ENCODE results near the gene FCN2. TPM values are rescaled to one million over a fixed set of nuclear protein-coding genes. Genes with fewer than 3 reads are reported as not detected.

FCN2 gene
- total RNA-seq, 1 donor from 2014 or later, result not detected

GRCh38 chr9:134843740-134844139 is 36.9 kb upstream of the FCN2 start:
- H3K27me3 ChIP-seq, result no peaks in the 10 kb centered on the region
- H3K9me3 ChIP-seq, result no peaks in the 10 kb centered on the region
- peaks cover 45 to 52% of the 10 kb centered on the region in 2 donors for H3K36me3 ChIP-seq
- no peak overlapping the region for H3K4me3 ChIP-seq
- no peaks in the 10 kb centered on the region for H3K4me1 ChIP-seq
- H3K27ac ChIP-seq, result no peak overlapping the region
- DNase-seq (ENCODE audit: low spot score in 2 of 2), result no peak
- intact Hi-C loops (cut with DNase I), result no loop called here
- no peak for TF ChIP-seq CTCF (IDR thresholded peaks at IDR 0.05)

GRCh38 chr9:134844821-134845220 is 35.8 kb upstream of the FCN2 start:
- Histone ChIP-seq H3K27me3 (no peaks in the 10 kb centered on the region), H3K36me3 (peaks cover 38 to 44% of the 10 kb centered on the region in 2 donors), H3K27ac (no peak overlapping the region), H3K4me1 (no peaks in the 10 kb centered on the region), H3K4me3 (no peak overlapping the region), H3K9me3 (no peaks in the 10 kb centered on the region)
- DNase-seq (ENCODE audit: low spot score in 2 of 2), result no peak
- TF ChIP-seq CTCF (IDR thresholded peaks at IDR 0.05), result no peak
- intact Hi-C loops (cut with DNase I), result no loop called here

GRCh38 chr9:134846187-134846586 is 34.4 kb upstream of the FCN2 start:
- TF ChIP-seq CTCF (IDR thresholded peaks at IDR 0.05), result no peak
- H3K27me3 ChIP-seq, result no peaks in the 10 kb centered on the region
- H3K36me3 ChIP-seq, result peaks cover 30% of the 10 kb centered on the region in 2 donors
- H3K4me1 ChIP-seq, result no peaks in the 10 kb centered on the region
- H3K27ac ChIP-seq, result no peak overlapping the region
- DNase-seq (ENCODE audit: low spot score in 2 of 2), result no peak
- intact Hi-C loops (cut with DNase I), result no loop called here
- H3K9me3 ChIP-seq, result no peaks in the 10 kb centered on the region
- no peak overlapping the region for H3K4me3 ChIP-seq

GRCh38 chr9:134846699-134847098 is 33.9 kb upstream of the FCN2 start:
- no peak for TF ChIP-seq CTCF (IDR thresholded peaks at IDR 0.05)
- H3K4me1 ChIP-seq, result no peaks in the 10 kb centered on the region
- H3K27me3 ChIP-seq, result no peaks in the 10 kb centered on the region
- H3K36me3 ChIP-seq, result peaks cover 25% of the 10 kb centered on the region in 2 donors
- no peak overlapping the region for H3K27ac ChIP-seq
- intact Hi-C loops (cut with DNase I), result no loop called here
- no peak for DNase-seq (ENCODE audit: low spot score in 2 of 2)
- no peak overlapping the region for H3K4me3 ChIP-seq
- H3K9me3 ChIP-seq, result no peaks in the 10 kb centered on the region

GRCh38 chr9:134847138-134847537 is 33.5 kb upstream of the FCN2 start:
- intact Hi-C loops (cut with DNase I), result no loop called here
- Histone ChIP-seq H3K27ac (no peak overlapping the region), H3K36me3 (peaks cover 21% of the 10 kb centered on the region in 2 donors), H3K4me3 (no peak overlapping the region), H3K27me3 (no peaks in the 10 kb centered on the region), H3K4me1 (no peaks in the 10 kb centered on the region), H3K9me3 (no peaks in the 10 kb centered on the region)
- DNase-seq (ENCODE audit: low spot score in 2 of 2), result no peak
- TF ChIP-seq CTCF (IDR thresholded peaks at IDR 0.05), result no peak
